Psoas muscle (tissue), 8 donors: ENCODE measurements around the gene S100A10. TPM values are rescaled to one million over a fixed set of nuclear protein-coding genes. Genes with fewer than 3 reads are reported as not detected.

Source experiments
- ATAC-seq, 4 donors: fragments of 200-7000 bp; cut with Tn5 transposase; one replicate each; pipeline ENCODE4 v1.9.1; 2020; ENCODE audit warnings: moderate library complexity in 3 of 4, mild to moderate bottlenecking in 2 of 4
- DNase-seq, 2 donors: peaks; one replicate each; pipeline ENCODE4 v3.0.0-alpha.2; 2020
- H3K27ac ChIP-seq: fragments of 200-600 bp; one replicate; pipeline ENCODE4 v1.8.0; 2022
- H3K27me3 ChIP-seq, 3 donors: fragments of 200-600 bp in 1 of 3; one replicate each; pipeline versions ENCODE4 v1.6.1 to v1.8.0; 2013 to 2022; ENCODE audit warnings: low read length in 2 of 3, mild to moderate bottlenecking in 2 of 3, moderate library complexity in 1 of 3; ENCODE audit not compliant: insufficient read depth in 3 of 3
- H3K36me3 ChIP-seq, 2 donors: fragments of 200-600 bp in 1 of 2; one replicate each; pipeline versions ENCODE4 v1.6.1 to v1.8.0; 2013 to 2022; ENCODE audit warnings: low read depth in 1 of 2, mild to moderate bottlenecking in 1 of 2, moderate library complexity in 1 of 2; ENCODE audit not compliant: insufficient read depth in 1 of 2
- H3K4me1 ChIP-seq: fragments of 200-600 bp; one replicate; pipeline ENCODE4 v1.8.0; 2022
- H3K4me3 ChIP-seq: fragments of 200-600 bp; one replicate; pipeline ENCODE4 v1.8.0; 2022; ENCODE audit warnings: mild to moderate bottlenecking
- H3K9me3 ChIP-seq: fragments of 200-600 bp; one replicate; pipeline ENCODE4 v1.8.0; 2022
- WGBS, 3 donors: extraction: QIAGEN DNeasy Blood & Tissue Kit; methylation state at CpG; one replicate each; pipeline versions ENCODE4 v1.1.6 to v1.1.7; 2013; 5-methylcytosine and 5-hydroxymethylcytosine counted together
- intact Hi-C, 2 donors: fragments of 100-400 bp; cut with DNase I; formaldehyde crosslinking; loops; one replicate each; pipeline versions ENCODE4 v1.11.0 to v1.14.2; 2022
- polyA plus RNA-seq, 3 donors: library from polyadenylated mRNA; stranded (reverse); fragments of 200-250 nt; gene quantifications; one replicate each; pipeline ENCODE4 v1.2.3, GENCODE V29; 2013
- total RNA-seq, 4 donors: library from RNA; stranded (reverse); fragmentation: NEBNext Ultra II Directional in 2 of 4; extraction: Animal tissue kit (Norgen Biotek cat#: 25700) in 2 of 4; gene quantifications; one replicate each; pipeline versions ENCODE4 v1.2.1 to v1.2.4, GENCODE V29; 2021 to 2023
- TF ChIP-seq, protein P1 (sequence below): fragments of 200-600 bp; IDR thresholded peaks from one replicate; pipeline ENCODE4 v1.8.0; 2022; ENCODE audit warnings: antibody characterized with exemption
- donor health status: healthy with polysubstance abuse.
- donor health status: DM: no; HTN: no; CAD: no; lungs with moderate emphysema.
- donor health status: Bipolar disorder and iron deficiency.
- donor health status: healthy.
- donor health status: DM: yes; HTN: yes; CAD: no.
- donor health status: DM: no; HTN: no; CAD: no.
- donor health status: DM: no; HTN: no; CAD: no.
- donor health status: DM: yes; HTN: yes; CAD: no.

The S100A10 gene
- total and polyA plus RNA-seq, 7 donors: 30.5 to 414 (median 61.6) TPM

DNA sequence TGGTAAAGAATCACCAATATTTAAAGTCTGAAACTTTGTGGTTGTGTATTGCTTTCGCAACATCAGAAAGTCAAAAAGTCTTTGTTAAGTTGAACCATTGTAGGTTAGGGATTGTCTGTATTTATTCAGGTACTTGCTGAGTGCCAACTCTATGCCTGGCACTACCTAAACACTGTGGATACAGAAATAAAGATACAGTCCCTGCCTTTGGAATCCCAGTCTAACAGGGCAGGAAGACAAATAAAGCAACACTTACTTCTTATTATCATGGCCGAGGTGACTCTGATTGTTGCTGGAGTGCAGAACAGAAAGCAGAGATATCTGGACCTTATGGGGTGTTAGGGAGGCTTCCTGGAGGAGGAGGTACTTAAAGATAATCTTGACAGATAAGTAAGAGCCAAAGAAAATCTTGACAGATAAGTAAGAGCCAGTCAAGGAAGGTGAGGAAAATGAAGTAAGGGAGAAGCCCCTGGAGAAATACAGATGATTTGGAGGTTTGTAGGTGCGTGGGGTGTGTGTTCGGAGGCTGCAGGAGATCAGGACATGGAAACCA, 11.8 kb upstream of the S100A10 start:
- intact Hi-C loops: no loop called here
- ATAC-seq (no peak), DNase-seq (no peak)
- H3K4me3 ChIP-seq: no peak overlapping the region
- H3K4me1 ChIP-seq: peaks cover 3% of the 10 kb centered on the region
- 64 to 72% (median 64%) methylated on average over 4 of the region's 4 CpGs for WGBS, 3 donors
- TF ChIP-seq, protein P1, sequence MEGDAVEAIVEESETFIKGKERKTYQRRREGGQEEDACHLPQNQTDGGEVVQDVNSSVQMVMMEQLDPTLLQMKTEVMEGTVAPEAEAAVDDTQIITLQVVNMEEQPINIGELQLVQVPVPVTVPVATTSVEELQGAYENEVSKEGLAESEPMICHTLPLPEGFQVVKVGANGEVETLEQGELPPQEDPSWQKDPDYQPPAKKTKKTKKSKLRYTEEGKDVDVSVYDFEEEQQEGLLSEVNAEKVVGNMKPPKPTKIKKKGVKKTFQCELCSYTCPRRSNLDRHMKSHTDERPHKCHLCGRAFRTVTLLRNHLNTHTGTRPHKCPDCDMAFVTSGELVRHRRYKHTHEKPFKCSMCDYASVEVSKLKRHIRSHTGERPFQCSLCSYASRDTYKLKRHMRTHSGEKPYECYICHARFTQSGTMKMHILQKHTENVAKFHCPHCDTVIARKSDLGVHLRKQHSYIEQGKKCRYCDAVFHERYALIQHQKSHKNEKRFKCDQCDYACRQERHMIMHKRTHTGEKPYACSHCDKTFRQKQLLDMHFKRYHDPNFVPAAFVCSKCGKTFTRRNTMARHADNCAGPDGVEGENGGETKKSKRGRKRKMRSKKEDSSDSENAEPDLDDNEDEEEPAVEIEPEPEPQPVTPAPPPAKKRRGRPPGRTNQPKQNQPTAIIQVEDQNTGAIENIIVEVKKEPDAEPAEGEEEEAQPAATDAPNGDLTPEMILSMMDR: no peak
- no peak overlapping the region for H3K27ac ChIP-seq
- H3K27me3 ChIP-seq: peaks cover 0 to 18% (median 2%) of the 10 kb centered on the region in 3 donors
- no peaks in the 10 kb centered on the region for H3K36me3 ChIP-seq
- H3K9me3 ChIP-seq: no peaks in the 10 kb centered on the region

DNA sequence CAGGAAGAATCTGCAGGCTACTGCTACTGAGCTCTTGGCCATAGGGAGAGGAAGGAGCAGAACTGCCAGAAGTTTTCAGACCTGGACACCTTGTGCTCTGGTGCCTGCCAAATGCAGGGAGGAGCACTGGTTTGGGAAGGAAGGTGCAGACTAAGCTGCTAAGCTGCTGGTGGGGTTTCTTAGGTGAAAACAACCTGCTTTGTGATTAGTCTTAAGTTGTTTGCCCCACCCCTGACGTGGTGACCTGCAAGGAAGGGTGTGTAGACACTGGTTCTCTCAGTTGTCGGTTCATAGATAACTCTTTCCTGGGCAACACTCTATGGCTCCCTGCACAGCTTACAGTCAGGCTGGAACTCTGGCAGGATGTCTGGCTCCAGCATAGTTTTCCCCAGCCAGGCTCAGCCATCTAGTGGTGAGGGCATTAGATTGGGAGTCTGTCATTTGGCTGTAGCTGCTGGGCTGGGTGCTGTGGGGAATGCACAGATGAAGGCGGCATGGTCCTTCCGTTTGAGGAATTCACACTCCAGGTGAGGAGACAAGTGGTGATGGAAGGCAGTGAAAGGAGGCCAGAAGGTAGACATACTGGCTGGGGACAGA, 10.3 kb upstream of the S100A10 start:
- H3K4me3 ChIP-seq: no peak overlapping the region
- TF ChIP-seq, protein P1: no peak
- H3K36me3 ChIP-seq: no peaks in the 10 kb centered on the region
- no peak for DNase-seq
- intact Hi-C loops: no loop called here
- H3K27ac ChIP-seq: no peak overlapping the region
- no peaks in the 10 kb centered on the region for H3K9me3 ChIP-seq
- ATAC-seq: no peak
- whole genome bisulfite sequencing, 3 donors: 60 to 67% (median 63%) methylated on average over 4 of the region's 4 CpGs
- H3K27me3 ChIP-seq: peaks cover 0 to 14% (median 0%) of the 10 kb centered on the region in 3 donors
- peaks cover 3% of the 10 kb centered on the region for H3K4me1 ChIP-seq

DNA sequence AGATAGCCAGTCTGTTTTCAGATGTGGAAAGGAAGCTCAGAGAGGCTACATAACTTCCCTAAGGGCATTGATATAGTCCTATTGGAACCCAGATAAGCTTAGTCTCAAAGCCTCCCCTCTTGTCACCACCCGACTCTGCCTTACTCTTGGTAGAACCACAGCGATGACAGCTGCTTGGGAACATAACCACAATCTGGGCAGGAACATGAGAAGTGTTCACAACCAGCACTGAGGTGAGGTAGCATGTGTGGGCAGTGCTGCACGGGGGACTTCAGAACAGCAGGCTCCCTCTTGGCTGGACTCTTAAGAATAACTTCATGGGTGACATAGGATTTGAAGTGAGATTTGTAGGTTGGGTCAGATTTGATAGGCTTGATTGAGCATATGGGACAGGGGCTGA, 9.3 kb upstream of the S100A10 start:
- peaks cover 0 to 15% (median 0%) of the 10 kb centered on the region in 3 donors for H3K27me3 ChIP-seq
- no peaks in the 10 kb centered on the region for H3K9me3 ChIP-seq
- no peak for DNase-seq
- H3K4me3 ChIP-seq: no peak overlapping the region
- no peak for ATAC-seq
- H3K4me1 ChIP-seq: peaks cover 3% of the 10 kb centered on the region
- TF ChIP-seq, protein P1: no peak
- intact Hi-C loops: no loop called here
- no peaks in the 10 kb centered on the region for H3K36me3 ChIP-seq
- 38 to 67% (median 43%) methylated on average over 3 of the region's 3 CpGs for WGBS, 3 donors
- H3K27ac ChIP-seq: no peak overlapping the region

DNA sequence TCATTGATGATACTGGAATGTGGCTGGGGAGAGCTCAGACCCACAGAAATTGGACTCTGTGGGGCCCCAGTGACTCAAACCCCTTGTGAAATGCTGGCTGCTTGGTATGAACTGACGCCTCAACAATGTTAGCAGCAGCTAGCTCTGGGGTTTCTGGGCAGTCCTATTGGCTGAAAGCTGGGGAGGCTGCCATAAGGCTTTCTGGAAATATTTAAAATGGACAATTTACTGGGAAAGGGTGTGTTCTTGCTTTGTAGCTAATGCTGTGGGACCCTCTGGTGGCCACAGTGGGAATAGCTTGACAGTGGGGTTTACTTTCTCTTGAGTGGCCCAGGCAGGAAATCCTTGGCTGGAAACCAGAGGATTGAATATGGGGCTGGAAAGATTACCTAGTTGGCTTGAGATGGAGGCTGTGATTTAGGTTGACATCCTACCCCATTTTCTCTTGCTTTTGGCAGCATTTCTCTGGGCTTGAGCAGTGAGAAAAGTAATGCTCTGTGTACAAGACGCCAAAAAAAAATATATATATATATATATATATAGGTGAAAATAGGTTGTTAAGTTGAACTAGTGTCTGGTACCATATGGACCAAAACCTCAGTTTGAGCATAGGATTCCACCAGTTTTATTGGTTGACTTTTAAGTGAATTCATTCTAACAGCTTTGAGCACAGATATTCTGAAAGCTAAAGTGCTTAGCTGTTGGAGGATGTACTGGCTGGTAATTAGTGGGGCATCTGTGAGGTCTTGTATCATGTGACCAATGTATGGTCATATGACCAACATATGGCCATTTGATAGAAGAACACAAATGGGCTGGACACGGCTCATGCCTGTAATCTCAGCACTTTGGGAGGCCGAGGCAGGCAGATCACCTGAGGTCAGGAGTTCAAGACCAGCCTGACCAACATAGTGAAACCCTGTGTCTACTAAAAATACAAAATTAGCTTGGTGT, 8.2 kb upstream of the S100A10 start:
- H3K4me3 ChIP-seq: no peak overlapping the region
- H3K27me3 ChIP-seq: peaks cover 0 to 14% (median 0%) of the 10 kb centered on the region in 3 donors
- ATAC-seq (peak; percentile 74 to 87 (median 76)), DNase-seq (peak; percentile 88 to 89)
- TF ChIP-seq, protein P1: peak; percentile 88
- H3K9me3 ChIP-seq: no peaks in the 10 kb centered on the region
- peak overlapping the region; percentile 18 for H3K27ac ChIP-seq
- intact Hi-C loops: loop anchor here in 1 of 2 donors (2.0 kb wide), 2 partner anchors 33 to 67 kb away; no protein-coding TSS in a partner anchor
- no peaks in the 10 kb centered on the region for H3K36me3 ChIP-seq
- peaks cover 3% of the 10 kb centered on the region for H3K4me1 ChIP-seq
- 64 to 74% (median 67%) methylated on average over 4 of the region's 4 CpGs for WGBS, 3 donors
